AG09309 (cell line): ENCODE measurements around the gene SLIT3.

ENCODE experiments used
- DNase-seq: peaks from one replicate; pipeline ENCODE4 v3.0.0-alpha.2; 2010; ENCODE audit warnings: low read depth
- H3K4me3 ChIP-seq: 2 replicates; pipeline ENCODE4 v1.5.1; 2011; ENCODE audit warnings: mild to moderate bottlenecking, low read depth, low read length, moderate library complexity; ENCODE audit not compliant: control insufficient read depth
- TF ChIP-seq, protein P1 (sequence below): IDR thresholded peaks from 2 replicates; pipeline ENCODE4 v1.5.1; 2011; ENCODE audit warnings: mild to moderate bottlenecking, low read depth, low read length, inconsistent platforms; ENCODE audit not compliant: insufficient read depth, control insufficient read depth; ENCODE audit errors: missing control alignments

Gene SLIT3

DNA sequence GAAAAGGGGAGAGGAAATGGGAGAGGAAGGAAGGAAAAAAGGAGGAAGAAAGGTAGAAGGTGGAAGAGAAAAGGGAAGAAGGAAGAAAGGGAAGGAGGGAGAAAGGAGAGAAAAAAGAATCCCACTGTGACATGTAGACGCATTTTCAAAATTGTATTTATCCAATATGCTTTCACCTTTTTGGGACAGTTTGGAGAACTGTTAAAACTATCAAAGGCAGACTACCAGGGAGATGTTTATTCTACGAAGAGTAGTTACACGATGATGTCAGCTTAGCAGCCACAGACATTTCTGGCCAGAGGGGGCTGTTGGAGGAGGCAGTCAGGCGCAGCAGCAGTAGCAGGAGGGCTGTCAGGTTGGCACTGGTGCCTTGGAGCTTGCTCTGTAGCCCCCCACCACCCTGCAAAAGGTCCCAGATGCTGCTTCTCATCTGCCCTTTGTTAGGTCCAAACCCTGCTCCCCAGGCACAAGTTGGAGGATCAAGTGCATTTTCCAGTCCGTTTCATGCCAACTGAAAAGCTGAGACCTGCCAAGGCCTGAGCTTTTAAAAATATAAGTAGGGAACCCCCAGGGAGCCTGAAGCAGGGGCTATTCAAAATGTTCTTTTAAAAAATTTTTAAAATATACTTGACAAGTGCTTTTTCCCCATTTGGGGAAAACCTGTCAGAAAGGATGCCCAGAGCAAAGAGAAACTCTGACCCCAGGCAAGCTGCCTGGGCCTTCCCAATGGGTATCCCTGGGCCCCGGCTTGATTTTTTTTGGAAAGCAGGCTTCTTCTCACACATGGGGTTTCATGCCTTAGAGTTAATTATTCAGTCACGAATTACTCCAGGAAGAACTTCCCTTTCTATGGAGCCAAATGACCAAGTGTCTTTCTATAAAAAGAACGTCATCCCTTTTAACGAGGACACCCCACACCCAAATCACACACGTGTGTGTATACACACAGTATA lies 203.3 kb downstream of the SLIT3 start:
- no peak for DNase-seq
- TF ChIP-seq, protein P1, sequence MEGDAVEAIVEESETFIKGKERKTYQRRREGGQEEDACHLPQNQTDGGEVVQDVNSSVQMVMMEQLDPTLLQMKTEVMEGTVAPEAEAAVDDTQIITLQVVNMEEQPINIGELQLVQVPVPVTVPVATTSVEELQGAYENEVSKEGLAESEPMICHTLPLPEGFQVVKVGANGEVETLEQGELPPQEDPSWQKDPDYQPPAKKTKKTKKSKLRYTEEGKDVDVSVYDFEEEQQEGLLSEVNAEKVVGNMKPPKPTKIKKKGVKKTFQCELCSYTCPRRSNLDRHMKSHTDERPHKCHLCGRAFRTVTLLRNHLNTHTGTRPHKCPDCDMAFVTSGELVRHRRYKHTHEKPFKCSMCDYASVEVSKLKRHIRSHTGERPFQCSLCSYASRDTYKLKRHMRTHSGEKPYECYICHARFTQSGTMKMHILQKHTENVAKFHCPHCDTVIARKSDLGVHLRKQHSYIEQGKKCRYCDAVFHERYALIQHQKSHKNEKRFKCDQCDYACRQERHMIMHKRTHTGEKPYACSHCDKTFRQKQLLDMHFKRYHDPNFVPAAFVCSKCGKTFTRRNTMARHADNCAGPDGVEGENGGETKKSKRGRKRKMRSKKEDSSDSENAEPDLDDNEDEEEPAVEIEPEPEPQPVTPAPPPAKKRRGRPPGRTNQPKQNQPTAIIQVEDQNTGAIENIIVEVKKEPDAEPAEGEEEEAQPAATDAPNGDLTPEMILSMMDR = peak; percentile 17
- no peak overlapping the region for H3K4me3 ChIP-seq

DNA sequence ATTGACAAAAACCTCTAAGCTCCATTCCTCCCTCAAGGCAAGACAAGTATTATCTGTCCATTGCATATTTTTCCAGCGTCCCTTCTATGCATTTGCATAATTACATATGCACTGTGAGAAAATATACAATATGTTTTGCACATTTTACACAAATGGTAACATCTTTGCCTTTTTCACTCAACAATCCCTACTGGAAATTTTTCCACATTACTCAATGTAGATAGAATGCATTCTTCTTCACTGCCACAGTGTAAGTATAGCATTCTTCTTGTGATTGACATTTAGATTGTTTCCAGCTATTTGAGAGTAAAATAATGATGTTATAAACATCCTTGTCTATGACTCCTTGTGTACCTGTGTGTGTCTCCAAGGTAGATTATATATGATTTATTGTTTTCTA lies 205.0 kb downstream of the SLIT3 start:
- no peak overlapping the region for H3K4me3 ChIP-seq
- no peak for DNase-seq
- TF ChIP-seq, protein P1 = no peak

DNA sequence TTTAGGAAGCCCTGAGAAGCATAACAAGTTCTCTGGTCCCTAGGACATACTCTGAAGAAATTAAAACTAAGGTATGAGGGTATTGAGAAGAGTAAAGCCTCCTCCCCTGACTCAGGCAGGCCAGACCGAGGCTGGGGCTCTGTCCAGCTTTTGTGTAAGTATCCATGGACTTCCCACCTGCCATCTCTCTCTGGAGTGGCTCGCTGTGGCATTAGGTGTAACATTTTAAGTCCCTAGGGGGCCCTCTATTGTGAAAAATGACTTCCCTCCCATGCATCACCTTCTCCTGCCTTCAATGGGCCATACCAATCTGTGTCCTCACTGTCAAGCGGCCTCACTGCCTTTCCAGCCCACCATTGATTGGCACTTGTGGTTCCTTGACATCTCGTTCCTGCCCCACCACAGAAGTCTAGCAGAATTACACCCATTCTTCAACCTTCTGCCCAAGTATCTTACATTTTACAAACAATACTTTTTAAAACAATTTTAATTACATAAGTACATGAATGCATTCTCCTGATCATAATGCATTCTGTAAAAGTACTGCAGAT lies 205.5 kb downstream of the SLIT3 start:
- DNase-seq = no peak
- H3K4me3 ChIP-seq = no peak overlapping the region
- TF ChIP-seq, protein P1 = no peak

DNA sequence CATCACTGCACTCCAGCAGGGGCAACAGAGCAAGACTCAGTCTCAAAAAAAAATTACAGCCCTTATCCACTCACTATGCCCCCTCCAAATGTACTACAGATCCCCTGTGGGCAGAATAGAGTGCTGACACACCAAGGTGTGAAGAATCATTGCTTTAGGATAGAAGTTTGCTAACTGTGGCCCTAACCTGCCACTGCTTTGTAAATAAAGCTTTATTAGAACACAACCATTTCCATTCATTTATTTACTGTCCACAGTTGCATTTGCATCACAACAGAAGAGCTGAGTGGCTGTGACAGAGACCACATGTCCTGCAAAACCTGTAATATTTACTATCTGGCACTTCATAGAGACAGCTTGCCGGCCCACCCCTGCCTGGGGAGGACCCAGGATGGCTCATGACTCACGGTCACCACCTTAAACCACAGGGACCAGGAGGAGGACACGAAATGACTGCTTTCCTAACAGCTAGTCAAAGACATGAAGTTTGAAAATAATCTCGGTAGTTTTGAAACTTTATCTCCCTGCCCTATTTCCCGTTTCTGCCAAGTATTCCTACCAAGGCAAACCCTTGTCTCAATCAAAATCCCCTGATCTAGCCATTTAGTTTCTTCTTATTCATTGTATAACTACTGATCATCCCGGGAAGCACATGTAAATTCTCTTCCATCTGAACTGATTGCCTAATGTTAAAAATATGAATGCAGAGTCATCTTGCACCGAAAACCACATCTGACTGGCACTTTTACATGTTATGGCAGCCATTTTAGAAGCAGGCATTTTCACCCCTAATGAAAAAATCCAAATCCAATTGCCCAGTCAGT lies 206.1 kb downstream of the SLIT3 start:
- peak; percentile 67 for DNase-seq
- no peak overlapping the region for H3K4me3 ChIP-seq
- TF ChIP-seq, protein P1 = no peak

DNA sequence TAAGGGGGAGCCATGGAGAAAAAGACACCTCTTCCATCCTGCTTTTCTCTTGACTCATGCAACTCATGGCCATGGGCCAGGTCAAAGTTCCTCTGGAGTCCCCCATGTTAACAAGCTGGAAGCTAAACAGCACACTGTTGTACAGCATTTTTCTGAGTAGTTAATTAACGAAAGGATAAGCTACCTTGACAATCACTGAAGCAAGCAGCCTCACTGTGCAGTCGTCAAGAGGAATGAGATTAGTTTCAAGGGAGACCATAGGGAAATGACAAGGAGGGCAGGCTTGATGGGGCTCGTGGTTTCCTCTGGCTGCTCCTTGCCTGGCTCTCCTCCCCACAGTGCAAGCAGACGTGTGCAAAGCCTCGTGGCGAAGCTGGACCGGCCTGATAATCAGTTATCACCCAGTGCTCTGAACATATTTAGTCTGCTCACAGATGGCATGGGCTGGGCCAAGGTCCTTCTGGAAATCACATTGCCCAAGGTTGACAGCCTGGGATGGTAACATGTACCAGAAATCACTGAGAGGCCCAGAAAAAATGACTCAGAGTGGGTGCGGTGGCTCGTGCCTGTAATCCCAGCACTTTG lies 209.5 kb downstream of the SLIT3 start:
- TF ChIP-seq, protein P1 = no peak
- no peak overlapping the region for H3K4me3 ChIP-seq
- no peak for DNase-seq

DNA sequence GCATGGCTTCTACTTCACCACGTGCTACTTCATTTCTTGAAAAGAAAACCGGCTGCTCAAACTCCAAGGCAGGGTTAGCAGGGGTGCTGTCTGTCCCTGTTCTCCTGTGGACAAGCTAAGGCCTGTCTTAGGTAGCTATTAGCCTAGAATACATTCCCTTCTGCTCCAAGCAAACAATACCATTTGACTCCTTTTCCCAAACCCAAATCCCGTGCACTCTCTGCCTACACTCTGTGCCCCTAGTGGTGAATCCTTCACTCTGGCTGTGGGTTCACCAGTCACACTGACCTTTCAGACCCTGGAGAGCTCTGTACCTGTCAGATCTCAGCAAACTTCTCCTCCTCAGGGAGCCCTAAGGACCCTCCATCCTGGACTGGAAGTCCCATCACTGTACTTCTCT lies 211.6 kb downstream of the SLIT3 start:
- no peak overlapping the region for H3K4me3 ChIP-seq
- TF ChIP-seq, protein P1 = peak; percentile 8
- DNase-seq = no peak
